ENCODE measurements around the gene CP. TPM values are rescaled to one million over a fixed set of nuclear protein-coding genes. Genes with fewer than 3 reads are reported as not detected.
A peak's percentile ranks its signal among the peaks of the same experiment; 100 is the strongest.

CP gene
- total RNA-seq, 4 donors from 2014 or later: 0.97 to 17.9 (median 15.8) TPM; not detected in 1

DNA sequence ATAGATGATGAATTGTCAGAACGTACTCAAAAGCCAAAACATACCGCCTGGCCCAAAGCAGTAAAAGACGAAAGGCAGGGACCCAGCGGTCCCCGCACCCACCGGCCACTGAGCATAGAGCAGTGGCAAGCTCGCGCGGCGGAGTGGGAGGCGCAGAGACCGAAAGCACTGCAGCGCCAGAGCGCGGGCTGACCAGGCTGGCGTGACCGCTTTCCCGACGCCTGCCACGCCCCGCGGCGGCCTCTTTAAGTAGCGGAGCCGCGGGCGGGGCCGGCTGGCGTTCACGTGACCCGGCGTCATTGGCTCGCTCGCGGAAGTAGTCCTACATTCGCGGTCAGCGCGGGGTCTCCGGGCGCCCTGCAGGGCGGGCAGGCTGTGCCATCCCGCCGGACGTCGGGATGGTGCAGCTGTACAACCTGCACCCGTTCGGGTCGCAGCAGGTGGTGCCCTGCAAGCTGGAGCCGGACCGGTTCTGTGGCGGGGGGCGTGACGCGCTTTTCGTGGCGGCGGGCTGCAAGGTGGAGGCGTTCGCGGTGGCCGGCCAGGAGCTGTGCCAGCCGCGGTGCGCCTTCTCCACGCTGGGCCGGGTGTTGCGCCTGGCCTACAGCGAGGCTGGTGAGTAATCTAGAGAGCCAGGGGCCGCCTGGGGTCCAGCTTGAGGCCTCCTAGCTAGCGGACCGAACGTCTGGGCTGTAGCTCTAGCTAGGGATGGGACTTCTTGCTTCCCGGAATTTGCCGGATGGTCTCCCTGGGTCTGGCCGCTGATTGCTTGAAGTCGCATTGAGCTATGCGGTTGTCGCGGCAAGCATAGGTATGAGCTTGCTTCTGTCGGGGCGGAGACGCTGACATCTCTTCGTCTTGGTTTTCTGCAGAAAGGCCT is 92.1 kb downstream of the CP start, which contains the start of gene HPS3:
HPS3 (plus strand) TSS at position 313 of the 880 bp plus-strand sequence; CDS start at position 399, 86 bp downstream.
- H3K4me1 ChIP-seq: peaks cover 0 to 47% (median 14%) of the 10 kb centered on the region in 3 donors
- no peaks in the 10 kb centered on the region for H3K9me3 ChIP-seq
- no peaks in the 10 kb centered on the region for H3K27me3 ChIP-seq
- intact Hi-C loops (cut with DNase I): loop anchor here (5.0 kb wide), 1 partner anchor 143 kb away; no protein-coding TSS in a partner anchor
- WGBS, 2 donors: 1 to 2% methylated on average over 20 to 27 of the region's 84 CpGs
- peak within 1 kb of the TSS; percentile 84 to 90 (median 90) for H3K27ac ChIP-seq
- TF ChIP-seq POLR2A (IDR thresholded peaks at IDR 0.05): peak in 3 of 4 donors; percentile 84 to 94 (median 89)
- TF ChIP-seq, protein P1, sequence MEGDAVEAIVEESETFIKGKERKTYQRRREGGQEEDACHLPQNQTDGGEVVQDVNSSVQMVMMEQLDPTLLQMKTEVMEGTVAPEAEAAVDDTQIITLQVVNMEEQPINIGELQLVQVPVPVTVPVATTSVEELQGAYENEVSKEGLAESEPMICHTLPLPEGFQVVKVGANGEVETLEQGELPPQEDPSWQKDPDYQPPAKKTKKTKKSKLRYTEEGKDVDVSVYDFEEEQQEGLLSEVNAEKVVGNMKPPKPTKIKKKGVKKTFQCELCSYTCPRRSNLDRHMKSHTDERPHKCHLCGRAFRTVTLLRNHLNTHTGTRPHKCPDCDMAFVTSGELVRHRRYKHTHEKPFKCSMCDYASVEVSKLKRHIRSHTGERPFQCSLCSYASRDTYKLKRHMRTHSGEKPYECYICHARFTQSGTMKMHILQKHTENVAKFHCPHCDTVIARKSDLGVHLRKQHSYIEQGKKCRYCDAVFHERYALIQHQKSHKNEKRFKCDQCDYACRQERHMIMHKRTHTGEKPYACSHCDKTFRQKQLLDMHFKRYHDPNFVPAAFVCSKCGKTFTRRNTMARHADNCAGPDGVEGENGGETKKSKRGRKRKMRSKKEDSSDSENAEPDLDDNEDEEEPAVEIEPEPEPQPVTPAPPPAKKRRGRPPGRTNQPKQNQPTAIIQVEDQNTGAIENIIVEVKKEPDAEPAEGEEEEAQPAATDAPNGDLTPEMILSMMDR (IDR thresholded peaks at IDR 0.05): peak in 3 of 6 experiments; percentile 11 to 26 (median 13)
- no peaks in the 10 kb centered on the region for H3K36me3 ChIP-seq
- peak within 1 kb of the TSS; percentile 77 to 92 (median 88) for H3K4me3 ChIP-seq
- DNase-seq: peak; percentile 71

DNA sequence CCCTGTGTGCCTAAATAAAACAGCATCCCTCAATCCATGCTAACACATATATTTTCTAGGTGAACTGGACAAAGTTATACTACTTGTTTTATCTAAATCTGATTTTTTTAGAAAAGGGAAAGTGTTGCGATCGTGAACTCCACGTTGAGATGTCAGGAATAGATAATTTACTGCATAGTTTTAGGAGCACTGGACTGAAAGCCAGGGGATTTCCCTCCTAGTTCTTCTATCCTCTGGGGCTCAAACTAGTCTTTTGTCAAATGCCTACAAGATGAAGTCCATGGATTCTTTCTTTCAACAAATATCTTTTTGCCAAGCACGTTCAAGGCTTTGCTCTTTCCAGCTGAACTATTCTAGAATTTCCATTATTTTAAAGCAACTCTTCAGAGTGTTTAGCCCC is 92.8 kb downstream of the CP start:
- intact Hi-C loops (cut with DNase I): no loop called here
- 3 to 11% methylated on average over 4 of the region's 4 CpGs for WGBS, 2 donors
- Histone ChIP-seq H3K4me3 (peak overlapping the region; percentile 77 to 92 (median 88)), H3K27ac (peak overlapping the region; percentile 84 to 90 (median 90)), H3K9me3 (no peaks in the 10 kb centered on the region), H3K4me1 (peaks cover 0 to 40% (median 14%) of the 10 kb centered on the region in 3 donors), H3K36me3 (no peaks in the 10 kb centered on the region), H3K27me3 (no peaks in the 10 kb centered on the region)
- no peak for DNase-seq
- no peak for TF ChIP-seq POLR2A (IDR thresholded peaks at IDR 0.05)
- TF ChIP-seq, protein P1 (IDR thresholded peaks at IDR 0.05): no peak

DNA sequence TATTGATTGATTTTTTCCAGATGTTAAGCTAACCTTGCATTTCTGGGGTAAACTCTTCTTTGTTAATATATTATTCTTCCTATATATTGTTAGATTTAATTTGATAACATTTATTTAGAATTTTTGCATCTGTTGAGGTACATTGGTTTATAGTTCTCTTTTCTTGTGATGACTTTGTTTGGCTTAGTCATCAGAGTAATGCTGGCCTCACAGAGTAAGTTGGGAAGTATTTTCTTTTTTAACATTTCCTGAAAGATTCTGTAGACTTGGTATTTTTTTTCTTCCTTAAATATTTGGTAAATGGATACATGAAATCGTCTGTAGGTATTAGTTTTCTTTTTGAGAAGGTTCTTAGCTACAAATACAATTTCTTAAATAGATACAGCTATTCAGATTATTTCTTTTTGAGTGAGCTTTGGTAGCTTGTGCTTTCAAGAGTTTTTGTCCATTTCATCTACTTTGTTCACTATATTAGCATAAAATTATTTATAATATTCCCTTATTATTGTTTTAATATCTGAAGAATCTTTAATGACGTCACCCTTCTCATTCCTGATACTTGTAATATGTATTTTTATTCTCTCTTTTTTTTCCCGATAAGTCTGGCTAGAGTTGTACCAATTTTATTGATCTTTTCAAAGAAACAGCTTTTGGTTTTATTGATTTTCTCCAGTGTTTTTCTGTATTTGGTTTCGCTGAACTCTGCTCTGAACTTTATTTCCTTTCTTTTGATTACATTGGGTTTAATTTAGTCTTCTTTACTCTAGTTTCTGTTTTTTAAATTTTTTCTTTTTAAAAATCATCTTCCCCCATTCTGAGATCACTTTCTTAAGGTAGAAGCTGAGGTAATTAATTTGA is 98.7 kb downstream of the CP start:
- intact Hi-C loops (cut with DNase I): no loop called here

More for the DNA sequence above, 98.7 kb downstream of the CP start:
- H3K9me3 ChIP-seq: no peaks in the 10 kb centered on the region
- no peaks in the 10 kb centered on the region for H3K36me3 ChIP-seq
- no peak overlapping the region for H3K27ac ChIP-seq
- H3K27me3 ChIP-seq: no peaks in the 10 kb centered on the region
- no peak for DNase-seq
- WGBS, 2 donors: 77 to 80% methylated on average over 4 of the region's 4 CpGs
- H3K4me1 ChIP-seq: no peaks in the 10 kb centered on the region
- no peak overlapping the region for H3K4me3 ChIP-seq
- TF ChIP-seq POLR2A (IDR thresholded peaks at IDR 0.05): no peak
- TF ChIP-seq, protein P1 (IDR thresholded peaks at IDR 0.05): no peak

Other genes starting within 250 kb of the CP start
- gene GYG1, start 230.3 kb downstream of the CP start, total RNA-seq: 10 to 100 TPM; 16.6 to 55.5 (median 35.8) TPM
- 10 to 100 TPM in 2 of 4 donors, 1 to 10 TPM in 2; 5.2 to 12.4 (median 8.1) TPM for gene HLTF, start 135.3 kb downstream of the CP start, total RNA-seq
- gene HPS3, start 92.2 kb downstream of the CP start, total RNA-seq: 10 to 100 TPM in 2 of 4 donors, 1 to 10 TPM in 2; 4.3 to 11.8 (median 9.7) TPM
- gene TM4SF18, start 111.8 kb upstream of the CP start, total RNA-seq: 1 to 10 TPM in 3 of 4 donors, under 1 TPM in 1; 0.95 to 5.7 (median 1.6) TPM
- gene TM4SF1, start 155.8 kb upstream of the CP start, total RNA-seq: 100 to 1,000 TPM; 153 to 290 (median 169) TPM